ENCODE results near the gene GABBR2.

- TF ChIP-seq, protein P1, sequence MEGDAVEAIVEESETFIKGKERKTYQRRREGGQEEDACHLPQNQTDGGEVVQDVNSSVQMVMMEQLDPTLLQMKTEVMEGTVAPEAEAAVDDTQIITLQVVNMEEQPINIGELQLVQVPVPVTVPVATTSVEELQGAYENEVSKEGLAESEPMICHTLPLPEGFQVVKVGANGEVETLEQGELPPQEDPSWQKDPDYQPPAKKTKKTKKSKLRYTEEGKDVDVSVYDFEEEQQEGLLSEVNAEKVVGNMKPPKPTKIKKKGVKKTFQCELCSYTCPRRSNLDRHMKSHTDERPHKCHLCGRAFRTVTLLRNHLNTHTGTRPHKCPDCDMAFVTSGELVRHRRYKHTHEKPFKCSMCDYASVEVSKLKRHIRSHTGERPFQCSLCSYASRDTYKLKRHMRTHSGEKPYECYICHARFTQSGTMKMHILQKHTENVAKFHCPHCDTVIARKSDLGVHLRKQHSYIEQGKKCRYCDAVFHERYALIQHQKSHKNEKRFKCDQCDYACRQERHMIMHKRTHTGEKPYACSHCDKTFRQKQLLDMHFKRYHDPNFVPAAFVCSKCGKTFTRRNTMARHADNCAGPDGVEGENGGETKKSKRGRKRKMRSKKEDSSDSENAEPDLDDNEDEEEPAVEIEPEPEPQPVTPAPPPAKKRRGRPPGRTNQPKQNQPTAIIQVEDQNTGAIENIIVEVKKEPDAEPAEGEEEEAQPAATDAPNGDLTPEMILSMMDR (IDR thresholded peaks at IDR 0.05), result no peak
- TF ChIP-seq, protein P2, sequence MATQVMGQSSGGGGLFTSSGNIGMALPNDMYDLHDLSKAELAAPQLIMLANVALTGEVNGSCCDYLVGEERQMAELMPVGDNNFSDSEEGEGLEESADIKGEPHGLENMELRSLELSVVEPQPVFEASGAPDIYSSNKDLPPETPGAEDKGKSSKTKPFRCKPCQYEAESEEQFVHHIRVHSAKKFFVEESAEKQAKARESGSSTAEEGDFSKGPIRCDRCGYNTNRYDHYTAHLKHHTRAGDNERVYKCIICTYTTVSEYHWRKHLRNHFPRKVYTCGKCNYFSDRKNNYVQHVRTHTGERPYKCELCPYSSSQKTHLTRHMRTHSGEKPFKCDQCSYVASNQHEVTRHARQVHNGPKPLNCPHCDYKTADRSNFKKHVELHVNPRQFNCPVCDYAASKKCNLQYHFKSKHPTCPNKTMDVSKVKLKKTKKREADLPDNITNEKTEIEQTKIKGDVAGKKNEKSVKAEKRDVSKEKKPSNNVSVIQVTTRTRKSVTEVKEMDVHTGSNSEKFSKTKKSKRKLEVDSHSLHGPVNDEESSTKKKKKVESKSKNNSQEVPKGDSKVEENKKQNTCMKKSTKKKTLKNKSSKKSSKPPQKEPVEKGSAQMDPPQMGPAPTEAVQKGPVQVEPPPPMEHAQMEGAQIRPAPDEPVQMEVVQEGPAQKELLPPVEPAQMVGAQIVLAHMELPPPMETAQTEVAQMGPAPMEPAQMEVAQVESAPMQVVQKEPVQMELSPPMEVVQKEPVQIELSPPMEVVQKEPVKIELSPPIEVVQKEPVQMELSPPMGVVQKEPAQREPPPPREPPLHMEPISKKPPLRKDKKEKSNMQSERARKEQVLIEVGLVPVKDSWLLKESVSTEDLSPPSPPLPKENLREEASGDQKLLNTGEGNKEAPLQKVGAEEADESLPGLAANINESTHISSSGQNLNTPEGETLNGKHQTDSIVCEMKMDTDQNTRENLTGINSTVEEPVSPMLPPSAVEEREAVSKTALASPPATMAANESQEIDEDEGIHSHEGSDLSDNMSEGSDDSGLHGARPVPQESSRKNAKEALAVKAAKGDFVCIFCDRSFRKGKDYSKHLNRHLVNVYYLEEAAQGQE (IDR thresholded peaks at IDR 0.05; ENCODE audit: insufficient read depth in 1 of 2, low read depth in 2 of 2, low read length in 1 of 2), result no peak
- no peak for TF ChIP-seq SIN3A (IDR thresholded peaks at IDR 0.05; ENCODE audit: borderline replicate concordance, insufficient read depth, low read depth, low read length)
- no peak for TF ChIP-seq POLR2AphosphoS5 (IDR thresholded peaks at IDR 0.05; ENCODE audit: low read depth, low read length)
Observed at GRCh38 chr9:98328770-98329169, 380.0 kb downstream of the GABBR2 start.
